ENCODE results near the gene SLC49A3.
"Not testable (repeated sequence)": the region's sequence is repeated elsewhere in the genome, so short reads cannot be mapped to it uniquely, and the experiment has no call there.

Gene SLC49A3

GRCh38 chr4:680551-680927, 8.4 kb downstream of the SLC49A3 start:
- DNase-seq (ENCODE audit: low spot score) = peak; percentile 80

- no peak for DNase-seq (ENCODE audit: low spot score)
These were observed 8.9 kb downstream of the SLC49A3 start for GRCh38 chr4:680091-680490.

- DNase-seq (ENCODE audit: low spot score) = no peak
These were observed 9.3 kb downstream of the SLC49A3 start for GRCh38 chr4:679629-680028.

- DNase-seq (ENCODE audit: low spot score) = no peak
These were observed 9.9 kb downstream of the SLC49A3 start for GRCh38 chr4:679104-679481.

GRCh38 chr4:678331-679103, 10.4 kb downstream of the SLC49A3 start:
- no peak for DNase-seq (ENCODE audit: low spot score)

- DNase-seq (ENCODE audit: low spot score) = no peak
These were observed 11.3 kb downstream of the SLC49A3 start for GRCh38 chr4:677431-678293.

- no peak for DNase-seq (ENCODE audit: low spot score)
These were observed 12.1 kb downstream of the SLC49A3 start for GRCh38 chr4:676871-677235.

GRCh38 chr4:675980-676870, 12.7 kb downstream of the SLC49A3 start:
- DNase-seq (ENCODE audit: low spot score) = no peak

- DNase-seq (ENCODE audit: low spot score) = no peak
These were observed 13.7 kb downstream of the SLC49A3 start for GRCh38 chr4:675036-675882.

- peak; percentile 100 for DNase-seq (ENCODE audit: low spot score)
These were observed 14.5 kb downstream of the SLC49A3 start, which contains the start of the genes ATP5ME and MYL5 for GRCh38 chr4:674172-675035. Gene ATP5ME, minus strand, starts transcription at chr4:674276. Its CDS starts 29 bp downstream, at chr4:674247. Gene MYL5, plus strand, starts transcription at chr4:674542. Its CDS starts 3,485 bp downstream, at chr4:678027.

- peak; percentile 61 for DNase-seq (ENCODE audit: low spot score)
These were observed 15.4 kb downstream of the SLC49A3 start for GRCh38 chr4:673349-674091.

GRCh38 chr4:671769-672168, 17.2 kb downstream of the SLC49A3 start:
- DNase-seq (ENCODE audit: low spot score) = no peak

- not testable (repeated sequence) for DNase-seq (ENCODE audit: low spot score)
These were observed 19.0 kb downstream of the SLC49A3 start for GRCh38 chr4:669806-670559.

- DNase-seq (ENCODE audit: low spot score) = not testable (repeated sequence)
These were observed 20.7 kb downstream of the SLC49A3 start for GRCh38 chr4:668219-668618.

- DNase-seq (ENCODE audit: low spot score) = no peak
These were observed 21.4 kb downstream of the SLC49A3 start for GRCh38 chr4:667545-667925.

- DNase-seq (ENCODE audit: low spot score) = no peak
These were observed 22.0 kb downstream of the SLC49A3 start for GRCh38 chr4:666822-667544.

- DNase-seq (ENCODE audit: low spot score) = no peak
These were observed 22.5 kb downstream of the SLC49A3 start for GRCh38 chr4:666436-666810.
